HFF-Myc (cell line): ENCODE results near the gene ZNF710.

Experiments
- DNase-seq: peaks from one replicate; pipeline ENCODE4 v3.0.0-alpha.2; 2011; ENCODE audit warnings: low read depth; ENCODE audit errors: extremely low read depth
- H3K4me3 ChIP-seq: replicated peaks from 2 replicates; pipeline ENCODE4 v1.5.1; 2011; ENCODE audit warnings: low read depth, mild to moderate bottlenecking, control low read depth, low read length
- CTCF ChIP-seq: IDR thresholded peaks from 2 replicates; pipeline ENCODE4 v1.5.1; 2012; ENCODE audit warnings: mild to moderate bottlenecking, low read depth, low read length, control low read depth; ENCODE audit errors: missing control alignments

The ZNF710 gene

GRCh38 chr15:90007076-90007460 lies 5.9 kb downstream of the ZNF710 start:
- no peak overlapping the region for H3K4me3 ChIP-seq

GRCh38 chr15:90008607-90009006 lies 7.5 kb downstream of the ZNF710 start:
- H3K4me3 ChIP-seq, result no peak overlapping the region
- no peak for DNase-seq
- TF ChIP-seq CTCF, result no peak

More at GRCh38 chr15:90007076-90007460, 5.9 kb downstream of the ZNF710 start:
- DNase-seq, result no peak
- TF ChIP-seq CTCF, result no peak

- no peak for TF ChIP-seq CTCF
- H3K4me3 ChIP-seq, result no peak overlapping the region
- no peak for DNase-seq
These were observed 8.3 kb downstream of the ZNF710 start for GRCh38 chr15:90009301-90010022.

GRCh38 chr15:90011705-90012104 lies 10.6 kb downstream of the ZNF710 start:
- no peak overlapping the region for H3K4me3 ChIP-seq
- no peak for DNase-seq
- TF ChIP-seq CTCF, result no peak

GRCh38 chr15:90013503-90013937 lies 12.4 kb downstream of the ZNF710 start:
- no peak for DNase-seq
- H3K4me3 ChIP-seq, result no peak overlapping the region
- TF ChIP-seq CTCF, result no peak

GRCh38 chr15:90015294-90015693 lies 14.2 kb downstream of the ZNF710 start:
- H3K4me3 ChIP-seq, result no peak overlapping the region
- TF ChIP-seq CTCF, result no peak
- no peak for DNase-seq

GRCh38 chr15:90015749-90016148 lies 14.6 kb downstream of the ZNF710 start:
- DNase-seq, result no peak
- TF ChIP-seq CTCF, result no peak

More at GRCh38 chr15:90015749-90016148, 14.6 kb downstream of the ZNF710 start:
- H3K4me3 ChIP-seq, result no peak overlapping the region
